ENCODE results near the gene OTOR. TPM values are rescaled to one million over a fixed set of nuclear protein-coding genes. Genes with fewer than 3 reads are reported as not detected.

Gene OTOR
- total RNA-seq, 3 donors from 2014 or later, result not detected

GRCh38 chr20:16771213-16771612 is 23.1 kb downstream of the OTOR start:
- intact Hi-C loops (cut with DNase I; ENCODE audit: low total_unique reads), result loop anchor here (10.0 kb wide), 1 partner anchor 906 kb away; no protein-coding TSS in a partner anchor
- TF ChIP-seq POLR2A (IDR thresholded peaks at IDR 0.05) (no peak), POLR2AphosphoS5 (IDR thresholded peaks at IDR 0.05) (no peak)
- TF ChIP-seq, protein P1, sequence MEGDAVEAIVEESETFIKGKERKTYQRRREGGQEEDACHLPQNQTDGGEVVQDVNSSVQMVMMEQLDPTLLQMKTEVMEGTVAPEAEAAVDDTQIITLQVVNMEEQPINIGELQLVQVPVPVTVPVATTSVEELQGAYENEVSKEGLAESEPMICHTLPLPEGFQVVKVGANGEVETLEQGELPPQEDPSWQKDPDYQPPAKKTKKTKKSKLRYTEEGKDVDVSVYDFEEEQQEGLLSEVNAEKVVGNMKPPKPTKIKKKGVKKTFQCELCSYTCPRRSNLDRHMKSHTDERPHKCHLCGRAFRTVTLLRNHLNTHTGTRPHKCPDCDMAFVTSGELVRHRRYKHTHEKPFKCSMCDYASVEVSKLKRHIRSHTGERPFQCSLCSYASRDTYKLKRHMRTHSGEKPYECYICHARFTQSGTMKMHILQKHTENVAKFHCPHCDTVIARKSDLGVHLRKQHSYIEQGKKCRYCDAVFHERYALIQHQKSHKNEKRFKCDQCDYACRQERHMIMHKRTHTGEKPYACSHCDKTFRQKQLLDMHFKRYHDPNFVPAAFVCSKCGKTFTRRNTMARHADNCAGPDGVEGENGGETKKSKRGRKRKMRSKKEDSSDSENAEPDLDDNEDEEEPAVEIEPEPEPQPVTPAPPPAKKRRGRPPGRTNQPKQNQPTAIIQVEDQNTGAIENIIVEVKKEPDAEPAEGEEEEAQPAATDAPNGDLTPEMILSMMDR (IDR thresholded peaks at IDR 0.05), result no peak
- no peak for DNase-seq (ENCODE audit: low spot score in 2 of 2)
- no peaks in the 10 kb centered on the region for H3K4me1 ChIP-seq
- H3K27me3 ChIP-seq, result no peaks in the 10 kb centered on the region
- peaks cover 0 to 6% of the 10 kb centered on the region in 2 donors for H3K9me3 ChIP-seq
- H3K27ac ChIP-seq, result no peak overlapping the region
- no peak overlapping the region for H3K4me3 ChIP-seq
- H3K36me3 ChIP-seq, result no peaks in the 10 kb centered on the region

DNA sequence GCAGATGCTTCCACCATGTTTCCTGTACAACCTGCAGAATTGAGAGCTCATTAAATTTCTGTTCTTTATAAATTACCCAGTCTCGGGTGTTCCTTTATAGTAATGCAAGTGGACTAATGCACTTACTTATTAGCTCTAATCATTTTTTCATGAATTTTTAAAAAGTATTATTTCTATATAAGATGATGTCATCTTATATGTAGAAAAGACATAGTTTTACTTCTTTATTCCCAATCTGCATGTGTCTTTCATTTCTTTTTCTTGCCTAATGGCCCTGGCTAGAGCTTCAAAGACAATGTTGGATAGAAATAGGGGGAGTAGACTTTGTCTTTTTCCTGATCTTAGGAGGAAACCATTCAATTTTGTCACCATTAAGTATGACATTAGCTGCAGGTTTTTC is 27.8 kb downstream of the OTOR start:
- H3K27me3 ChIP-seq, result no peaks in the 10 kb centered on the region
- H3K4me3 ChIP-seq, result no peak overlapping the region
- DNase-seq (ENCODE audit: low spot score in 2 of 2), result no peak
- intact Hi-C loops (cut with DNase I; ENCODE audit: low total_unique reads), result loop anchor here (10.0 kb wide), 1 partner anchor 911 kb away; no protein-coding TSS in a partner anchor
- no peak overlapping the region for H3K27ac ChIP-seq
- H3K36me3 ChIP-seq, result no peaks in the 10 kb centered on the region
- no peak for TF ChIP-seq POLR2AphosphoS5 (IDR thresholded peaks at IDR 0.05)
- TF ChIP-seq, protein P1 (IDR thresholded peaks at IDR 0.05), result no peak
- TF ChIP-seq POLR2A (IDR thresholded peaks at IDR 0.05), result no peak
- peaks cover 0 to 6% of the 10 kb centered on the region in 2 donors for H3K9me3 ChIP-seq
- no peaks in the 10 kb centered on the region for H3K4me1 ChIP-seq

- intact Hi-C loops (cut with DNase I; ENCODE audit: low total_unique reads), result loop anchor here (10.0 kb wide), 1 partner anchor 912 kb away; no protein-coding TSS in a partner anchor
- no peaks in the 10 kb centered on the region for H3K27me3 ChIP-seq
- no peaks in the 10 kb centered on the region for H3K36me3 ChIP-seq
- peaks cover 3 to 6% of the 10 kb centered on the region in 2 donors for H3K9me3 ChIP-seq
- H3K4me3 ChIP-seq, result no peak overlapping the region
- no peaks in the 10 kb centered on the region for H3K4me1 ChIP-seq
- DNase-seq (ENCODE audit: low spot score in 2 of 2), result no peak
- TF ChIP-seq, protein P1 (IDR thresholded peaks at IDR 0.05), result no peak
- TF ChIP-seq POLR2A (IDR thresholded peaks at IDR 0.05) (no peak), POLR2AphosphoS5 (IDR thresholded peaks at IDR 0.05) (no peak)
- H3K27ac ChIP-seq, result no peak overlapping the region
Measured at GRCh38 chr20:16777126-16777525, 29.0 kb downstream of the OTOR start.

GRCh38 chr20:16778159-16778558 is 30.0 kb downstream of the OTOR start:
- Histone ChIP-seq H3K27ac (no peak overlapping the region), H3K36me3 (no peaks in the 10 kb centered on the region), H3K4me1 (no peaks in the 10 kb centered on the region), H3K27me3 (no peaks in the 10 kb centered on the region), H3K9me3 (peaks cover 6 to 10% of the 10 kb centered on the region in 2 donors), H3K4me3 (no peak overlapping the region)
- intact Hi-C loops (cut with DNase I; ENCODE audit: low total_unique reads), result loop anchor here (10.0 kb wide), 1 partner anchor 913 kb away; no protein-coding TSS in a partner anchor
- TF ChIP-seq, protein P1 (IDR thresholded peaks at IDR 0.05), result no peak
- no peak for TF ChIP-seq POLR2AphosphoS5 (IDR thresholded peaks at IDR 0.05)
- TF ChIP-seq POLR2A (IDR thresholded peaks at IDR 0.05), result no peak
- DNase-seq (ENCODE audit: low spot score in 2 of 2), result no peak

- H3K9me3 ChIP-seq, result peaks cover 0 to 10% of the 10 kb centered on the region in 2 donors
- no peak for DNase-seq (ENCODE audit: low spot score in 2 of 2)
- no peak overlapping the region for H3K4me3 ChIP-seq
- TF ChIP-seq POLR2A (IDR thresholded peaks at IDR 0.05), result no peak
- TF ChIP-seq, protein P1 (IDR thresholded peaks at IDR 0.05), result no peak
- no peak for TF ChIP-seq POLR2AphosphoS5 (IDR thresholded peaks at IDR 0.05)
- H3K4me1 ChIP-seq, result no peaks in the 10 kb centered on the region
- intact Hi-C loops (cut with DNase I; ENCODE audit: low total_unique reads), result no loop called here
- H3K27me3 ChIP-seq, result no peaks in the 10 kb centered on the region
- no peak overlapping the region for H3K27ac ChIP-seq
- H3K36me3 ChIP-seq, result no peaks in the 10 kb centered on the region
Measured at GRCh38 chr20:16781496-16781895, 33.3 kb downstream of the OTOR start.
